H1 (cell line): Measurements from ENCODE around the gene MPV17. TPM values are rescaled to one million over a fixed set of nuclear protein-coding genes. Genes with fewer than 3 reads are reported as not detected.

Source experiments
- KDM1A ChIP-seq: fragments of 200-600, 300-600 bp; sonication (generic); IDR thresholded peaks from 2 replicates; pipeline ENCODE4 v1.7.1; 2016; ENCODE audit warnings: mild to moderate bottlenecking, low read length, borderline replicate concordance
- SIRT6 ChIP-seq: IDR thresholded peaks from one replicate; pipeline ENCODE4 v1.7.1; 2012; ENCODE audit warnings: low read length, inconsistent platforms
- TCF12 ChIP-seq: IDR thresholded peaks from 2 replicates; pipeline ENCODE4 v1.6.1; 2011; ENCODE audit warnings: low read depth, mild to moderate bottlenecking, low read length
- polyA plus RNA-seq, 7 experiments: library from polyadenylated mRNA; depleted of rRNA in 3 of 7; stranded (reverse) in 5 of 7; unstranded in 2 of 7; fragments of >200 nt in 5 of 7; fragments of 200-250 nt in 2 of 7; gene quantifications; 1 replicate in 5 of 7; 2 replicates in 1 of 7; 4 replicates in 1 of 7; pipeline versions ENCODE4 v1.2.1 to v1.2.3, GENCODE V29; 2011 to 2013; ENCODE audit warnings: missing spikeins in 2 of 7, mixed read lengths in 2 of 7
- total RNA-seq: library from RNA; stranded (reverse); fragmentation: NEBNext Ultra II Directional; extraction: Animal tissue kit (Norgen Biotek cat#: 25700); gene quantifications from 2 replicates; pipeline ENCODE4 v1.2.1, GENCODE V29; 2021
- TF ChIP-seq, protein P1 (sequence below): IDR thresholded peaks from 2 replicates; pipeline ENCODE4 v1.6.1; 2012; ENCODE audit warnings: inconsistent platforms

The MPV17 gene
- total and polyA plus RNA-seq, 2 of the 8 experiments (the other 6 are each of a cell fraction or from before 2014, with no cell fraction given) = 45.2 to 181 TPM

DNA sequence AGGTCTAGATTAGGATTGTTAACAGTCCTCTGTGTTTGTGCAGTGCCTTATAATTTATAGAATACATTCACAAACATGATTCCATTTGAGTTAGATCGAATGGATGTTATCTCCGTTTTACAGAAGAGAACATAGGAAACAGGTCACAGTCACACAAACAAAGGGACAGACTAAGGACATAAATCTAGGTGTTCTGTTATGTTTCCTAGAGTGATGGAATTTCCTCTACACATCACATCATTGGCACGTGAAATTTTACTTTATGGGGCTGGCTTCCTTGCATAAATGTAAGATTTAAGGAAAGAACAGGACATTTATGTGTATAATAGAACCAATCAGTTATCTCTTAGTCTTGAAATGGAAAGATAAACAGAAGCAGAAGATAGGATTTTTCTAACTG is 34.3 kb downstream of the MPV17 start (continued):
- TF ChIP-seq KDM1A = no peak
- TF ChIP-seq TCF12 = no peak
- TF ChIP-seq SIRT6 = no peak
- TF ChIP-seq, protein P1, sequence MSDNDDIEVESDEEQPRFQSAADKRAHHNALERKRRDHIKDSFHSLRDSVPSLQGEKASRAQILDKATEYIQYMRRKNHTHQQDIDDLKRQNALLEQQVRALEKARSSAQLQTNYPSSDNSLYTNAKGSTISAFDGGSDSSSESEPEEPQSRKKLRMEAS = no peak
